GM21786 (cell line): ENCODE results near the gene ADAMTS13.

ENCODE experiments used
- ATAC-seq: cut with Tn5 transposase; IDR thresholded peaks from one replicate; pipeline ENCODE4 v1.9.1; 2021; ENCODE audit not compliant: unreplicated experiment

The ADAMTS13 gene

DNA sequence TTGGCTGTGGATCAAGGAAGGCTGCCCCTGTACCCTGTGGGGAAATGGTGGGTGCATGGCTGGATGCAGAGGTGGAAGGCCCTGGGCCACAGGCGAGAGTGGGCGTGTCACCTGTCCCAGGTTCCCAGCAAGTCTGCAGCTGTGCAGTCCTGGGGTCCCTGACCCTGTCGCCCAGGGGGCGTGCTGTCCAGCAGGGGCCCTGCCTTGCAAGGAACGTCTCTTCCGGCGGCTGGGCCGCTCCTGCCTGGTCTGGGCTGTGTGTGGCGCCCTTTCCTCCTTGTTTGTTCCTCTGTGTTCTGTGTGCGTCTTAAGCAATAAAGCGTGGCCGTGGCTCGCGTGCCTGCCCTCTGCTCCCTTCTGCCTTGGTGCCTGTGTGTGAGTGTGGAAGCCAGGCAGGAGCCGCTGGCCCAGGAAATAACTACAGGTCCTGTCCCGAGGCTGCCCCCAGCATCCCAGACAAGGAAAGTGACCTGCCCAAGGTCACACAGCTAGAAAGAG, 48.3 kb downstream of the ADAMTS13 start:
- no peak for ATAC-seq

DNA sequence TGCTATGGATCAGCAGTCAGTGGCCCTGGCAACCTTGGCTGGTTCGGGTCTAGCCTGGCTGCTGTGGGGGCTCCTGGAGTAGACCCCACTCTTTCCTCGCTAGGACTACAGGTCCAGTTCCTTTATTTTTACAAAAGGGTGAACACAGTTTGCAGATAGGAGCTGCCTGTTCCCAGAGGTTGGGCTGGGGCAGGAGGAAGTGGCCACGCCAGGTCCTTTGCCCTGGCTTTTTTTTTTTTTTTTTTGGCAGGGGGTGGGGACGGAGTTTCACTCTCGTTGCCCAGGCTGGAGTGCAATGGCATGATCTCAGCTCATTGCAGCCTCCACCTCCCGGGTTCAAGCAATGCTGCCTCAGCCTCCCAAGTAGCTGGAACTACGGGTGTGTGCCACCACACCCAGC, 48.8 kb downstream of the ADAMTS13 start:
- ATAC-seq, result no peak

DNA sequence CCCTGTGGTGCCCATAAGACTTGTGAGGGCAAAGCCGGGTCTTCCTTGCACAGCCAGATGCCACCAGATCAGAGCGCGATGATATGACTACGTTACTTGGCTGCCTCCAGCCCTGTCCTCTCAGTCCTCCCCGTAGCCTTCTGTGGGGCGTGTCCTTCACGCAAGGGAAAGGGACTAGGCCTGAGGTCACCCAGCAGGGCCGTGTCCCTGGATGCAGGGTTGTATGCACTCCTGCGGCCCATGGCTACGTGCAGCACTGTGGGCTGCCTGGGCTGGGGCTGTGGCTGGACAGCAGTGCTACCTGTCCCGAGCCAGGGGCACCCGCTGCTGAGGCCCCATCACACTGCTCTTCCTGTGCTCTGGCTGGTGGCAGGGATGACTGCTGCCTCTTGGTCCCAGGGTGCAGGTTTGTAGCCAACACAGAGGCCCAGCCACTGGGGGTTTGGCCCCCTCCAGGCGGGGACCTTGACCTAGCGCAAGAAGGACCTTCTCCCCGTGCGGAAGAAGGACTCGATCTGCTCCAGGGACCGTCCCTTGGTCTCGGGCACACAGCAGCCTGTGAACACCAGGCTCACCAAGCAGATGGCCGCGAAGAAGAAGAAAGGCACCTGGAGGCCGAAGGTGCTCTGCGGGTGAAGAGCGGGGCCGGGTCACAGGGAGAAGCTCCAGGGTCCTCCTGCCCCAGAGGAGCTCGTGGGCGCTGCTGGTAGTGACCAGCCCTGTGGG, 49.5 kb downstream of the ADAMTS13 start:
- ATAC-seq, result no peak

DNA sequence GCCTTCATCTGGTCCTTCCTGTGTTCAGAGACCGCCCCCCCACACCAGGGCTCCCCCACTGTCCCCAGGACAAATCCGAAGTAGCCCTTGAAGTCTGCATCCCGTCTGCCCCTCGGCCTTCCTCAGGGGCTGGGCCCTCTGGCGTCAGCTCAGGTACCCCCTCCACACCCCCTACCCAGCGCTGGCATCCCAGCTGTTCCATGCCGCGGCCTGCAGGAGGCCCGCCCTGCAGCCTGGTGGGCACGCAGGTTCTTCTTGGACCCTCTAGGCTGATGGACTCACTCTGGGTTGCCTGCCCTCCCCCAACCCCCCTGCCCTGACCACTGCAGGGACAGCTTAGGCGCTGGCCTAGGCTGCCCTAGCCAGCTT, 50.1 kb downstream of the ADAMTS13 start:
- ATAC-seq, result no peak

DNA sequence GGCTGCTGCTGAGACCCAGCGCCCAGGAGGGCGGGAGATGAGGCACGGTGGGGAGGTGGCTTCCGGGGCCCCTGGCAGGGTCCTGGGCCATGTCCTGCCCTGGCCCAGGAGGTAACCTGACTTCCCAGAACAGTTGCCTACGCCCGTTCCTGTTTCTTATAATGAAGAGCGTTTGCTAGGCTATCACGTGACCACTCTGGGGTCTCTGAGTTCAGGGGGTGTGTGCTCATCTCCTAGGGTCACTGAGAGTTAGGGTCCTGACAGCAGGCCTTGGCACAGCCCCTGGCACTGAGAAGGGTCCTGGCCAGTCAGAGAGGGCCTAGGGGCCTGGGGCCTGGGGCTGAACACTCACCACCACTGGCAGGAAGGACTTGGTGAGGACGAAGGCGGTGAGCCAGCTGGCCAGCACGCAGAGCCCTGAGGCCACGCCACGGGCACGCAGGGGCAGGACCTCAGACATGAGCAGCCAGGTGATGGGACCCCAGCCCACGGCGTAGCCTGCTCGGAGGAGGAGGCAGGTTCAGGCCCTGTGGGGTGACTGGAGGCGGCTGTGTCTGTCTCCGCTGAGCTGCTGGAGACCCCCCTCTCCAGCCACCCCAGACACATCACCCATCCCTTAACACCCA, 50.7 kb downstream of the ADAMTS13 start:
- ATAC-seq, result no peak

DNA sequence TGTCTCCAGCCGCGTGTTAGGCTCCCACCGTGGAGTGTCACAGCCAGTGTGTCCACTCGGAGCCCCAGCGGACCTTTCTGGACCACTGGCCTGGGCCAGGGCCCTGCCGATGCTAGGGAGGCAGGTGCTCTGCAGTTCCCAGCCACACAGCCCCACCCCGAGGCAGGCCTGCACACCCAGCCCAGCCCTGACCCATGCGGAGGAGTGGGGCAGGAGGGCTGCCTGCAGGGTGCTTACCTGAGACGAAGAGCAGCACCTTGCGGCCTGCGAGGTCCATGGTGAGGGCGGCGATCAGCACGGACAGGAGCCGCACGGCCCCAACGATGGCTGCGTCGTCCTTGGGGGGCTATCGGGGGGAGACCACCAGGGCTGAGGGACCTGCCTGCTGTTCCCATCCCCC, 51.6 kb downstream of the ADAMTS13 start:
- no peak for ATAC-seq

DNA sequence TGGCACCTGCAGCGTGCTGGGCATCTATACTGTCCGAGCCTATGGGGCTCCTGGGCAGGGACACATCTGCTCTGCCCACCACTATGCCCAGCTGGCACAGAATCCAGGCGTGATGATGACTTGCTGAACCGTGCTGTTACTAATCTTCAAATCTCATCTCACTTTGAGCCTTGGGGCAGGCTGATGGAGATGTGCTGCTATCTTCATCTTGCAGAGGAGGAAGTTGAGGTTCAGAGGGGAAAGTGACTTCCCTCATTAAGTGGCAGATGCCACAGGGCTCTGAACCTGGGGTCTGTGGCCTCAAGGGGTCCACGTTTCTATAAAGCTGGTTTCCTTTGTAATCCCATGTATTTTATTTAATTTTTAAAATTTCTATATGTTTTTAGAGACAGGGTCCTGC, 52.0 kb downstream of the ADAMTS13 start:
- no peak for ATAC-seq

DNA sequence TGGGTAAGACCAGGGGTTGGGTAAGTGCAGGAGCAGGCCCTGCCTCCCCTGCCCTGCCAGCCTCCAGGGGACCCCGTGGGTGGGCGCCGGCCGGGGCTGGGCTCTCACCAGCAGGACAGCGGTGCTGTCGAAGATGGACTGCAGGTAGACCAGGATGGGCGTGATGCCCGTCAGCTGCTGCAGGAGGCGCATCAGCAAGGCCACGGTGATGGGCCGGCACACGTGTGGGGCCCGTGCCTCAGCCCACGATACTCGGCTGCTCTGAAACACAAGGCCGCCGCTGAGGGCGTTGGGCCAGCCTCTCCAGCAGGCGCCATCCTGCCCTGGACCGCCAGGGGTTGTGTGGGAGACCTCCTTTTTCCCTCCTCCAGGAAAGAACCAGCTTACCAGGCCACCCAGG, 52.7 kb downstream of the ADAMTS13 start:
- no peak for ATAC-seq

DNA sequence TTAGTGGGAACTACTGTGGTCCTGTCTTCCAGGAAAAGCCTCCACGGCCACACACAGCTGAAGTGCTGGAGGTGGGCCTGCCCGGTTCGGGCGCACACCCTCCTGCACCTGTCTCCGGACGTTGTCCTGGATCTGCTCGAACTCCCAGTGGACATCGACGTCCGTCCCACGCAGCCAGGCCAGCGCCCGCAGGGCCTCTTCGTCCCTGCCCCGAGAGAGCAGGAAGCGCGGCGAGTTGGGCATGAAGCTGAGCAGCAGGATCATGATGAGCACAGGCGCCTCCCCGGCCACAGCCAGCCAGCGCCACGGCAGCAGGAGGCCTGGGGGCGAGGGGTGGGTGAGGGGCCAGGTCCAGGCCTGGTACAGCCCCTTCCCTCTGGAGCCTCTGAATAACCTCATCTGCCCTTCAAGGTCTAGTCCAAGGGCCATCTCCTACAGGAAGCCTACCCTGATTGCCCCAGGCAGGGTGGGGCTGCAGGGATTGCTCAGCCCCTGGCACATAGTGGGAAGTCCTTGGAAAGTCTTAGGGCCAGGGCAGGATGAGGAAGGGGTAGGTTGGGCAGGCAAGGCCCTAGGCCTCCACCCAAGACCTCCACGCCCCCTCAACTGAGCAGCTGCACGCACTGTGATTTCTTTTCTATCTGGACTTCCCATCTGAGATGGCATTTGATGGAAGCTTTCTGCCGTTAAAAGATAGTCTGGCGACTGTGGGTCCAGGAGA, 53.3 kb downstream of the ADAMTS13 start:
- no peak for ATAC-seq

DNA sequence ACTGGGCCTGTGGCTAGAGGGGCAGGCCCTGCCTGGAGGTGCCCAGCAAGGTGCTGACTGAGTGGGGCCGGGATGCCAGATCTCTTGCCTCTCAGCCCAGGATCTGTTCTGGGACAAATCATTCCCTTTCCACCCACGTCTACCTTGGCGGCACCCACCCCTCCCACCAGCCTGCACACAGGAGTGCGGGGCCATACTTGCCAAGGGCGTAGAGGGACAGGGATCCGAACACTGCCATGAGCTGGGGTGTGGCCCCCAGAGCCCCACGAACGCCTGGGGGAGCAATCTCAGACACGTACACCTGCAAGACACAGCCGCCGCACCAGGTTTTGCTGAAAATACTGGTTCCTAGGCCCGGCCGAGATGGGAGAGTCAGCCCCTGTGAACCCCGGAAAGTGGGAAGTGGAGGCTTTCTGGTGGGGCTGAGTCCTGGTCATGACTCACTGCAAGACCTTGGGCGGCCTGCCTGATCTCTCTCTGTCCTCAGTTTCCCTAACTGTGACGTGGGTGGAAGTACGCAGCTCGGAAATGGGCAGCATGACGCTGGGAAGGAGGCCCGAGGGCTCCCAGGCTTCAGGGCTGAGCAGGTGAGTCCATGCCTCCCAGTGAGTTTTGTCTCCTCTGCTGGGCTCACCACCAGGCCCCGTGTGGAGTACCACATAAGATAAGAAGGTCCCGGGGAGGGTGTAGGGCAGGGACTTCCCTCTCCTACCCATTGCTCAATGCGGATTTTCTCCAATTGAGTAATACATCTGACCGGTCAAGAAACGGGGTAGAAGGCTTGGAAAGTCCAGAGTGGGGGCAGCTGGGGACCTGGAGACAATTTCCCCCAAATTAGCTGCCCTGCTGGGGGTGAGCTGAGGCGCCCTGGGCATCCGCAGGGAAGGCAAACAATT, 54.1 kb downstream of the ADAMTS13 start:
- no peak for ATAC-seq

DNA sequence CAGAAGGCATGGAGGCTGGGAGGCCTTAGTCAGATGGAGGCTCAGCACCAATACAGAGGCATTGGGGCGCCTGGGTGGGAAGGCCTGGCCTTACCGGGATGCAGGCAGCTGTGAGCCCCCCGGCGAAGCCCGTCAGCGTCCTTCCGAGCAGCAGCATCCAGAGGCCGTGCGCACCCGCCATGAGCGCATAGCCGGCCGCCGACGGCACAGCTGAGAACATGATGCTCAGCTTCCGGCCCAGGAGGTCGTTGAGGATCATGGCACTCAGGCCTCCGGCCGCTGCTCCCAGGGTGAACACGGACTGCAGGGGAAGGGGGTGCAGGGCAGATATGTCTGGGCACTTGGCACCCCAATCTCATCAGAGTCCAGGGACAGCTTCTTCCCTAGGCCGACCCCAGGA, 54.8 kb downstream of the ADAMTS13 start:
- no peak for ATAC-seq

DNA sequence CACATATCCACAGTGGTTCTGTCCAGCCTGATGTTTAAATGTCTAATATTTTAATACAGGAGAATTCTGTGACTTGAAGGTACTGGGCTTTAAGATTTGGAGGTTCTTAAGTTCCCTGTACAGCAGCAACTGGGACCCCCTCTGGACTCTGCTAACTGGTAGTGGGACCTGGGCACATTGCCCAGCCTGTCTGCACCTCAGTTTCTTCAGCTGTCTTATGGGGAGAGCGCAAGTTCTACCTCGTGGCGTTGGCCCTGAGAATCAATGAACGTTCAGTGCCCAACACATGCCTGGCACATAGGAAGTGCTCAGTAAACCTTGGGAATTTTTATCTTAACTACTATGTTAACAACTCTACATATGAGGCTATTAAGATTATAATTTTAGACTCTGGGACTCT, 55.3 kb downstream of the ADAMTS13 start:
- no peak for ATAC-seq

DNA sequence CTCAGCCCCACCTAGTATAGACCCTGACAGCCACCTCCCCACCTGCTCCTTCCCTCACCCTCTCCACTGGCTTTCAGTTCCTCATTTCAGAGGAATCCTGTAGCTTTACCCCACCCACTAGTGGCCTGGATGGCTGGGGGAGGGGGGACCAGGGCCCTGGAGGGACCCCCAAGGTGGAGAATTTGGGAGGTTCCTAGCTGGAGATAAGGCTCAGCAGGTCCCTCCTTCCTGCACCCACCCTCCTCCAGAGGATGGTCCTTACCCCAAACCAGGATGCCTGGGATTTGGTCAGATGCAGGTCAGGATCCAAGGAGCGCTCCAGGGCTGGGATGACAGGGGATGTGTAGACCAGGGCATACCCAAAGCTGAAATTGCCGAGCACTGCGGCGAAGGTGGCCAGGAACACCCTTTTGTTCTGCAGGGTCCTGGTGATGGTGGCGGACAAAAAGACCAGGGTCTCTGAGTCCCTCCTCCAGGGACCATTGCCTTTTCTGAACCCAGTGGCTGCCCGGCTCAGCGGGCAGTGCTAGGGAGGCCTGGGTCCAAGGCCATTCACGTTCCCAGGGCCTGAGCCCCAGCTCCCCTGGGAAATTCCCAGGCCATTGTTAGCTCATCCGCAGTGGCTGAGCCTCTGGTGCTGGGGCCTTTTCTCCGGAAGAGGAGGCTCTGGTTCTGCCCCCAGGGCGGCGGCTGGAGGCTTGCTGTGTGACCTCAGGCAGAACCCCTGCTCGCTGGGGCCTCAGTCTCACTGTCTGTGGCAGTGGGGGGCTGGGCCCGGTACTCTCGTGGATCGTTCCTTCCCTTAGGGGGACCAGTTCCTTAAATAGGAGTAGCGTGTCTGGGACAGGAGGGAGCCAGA, 56.1 kb downstream of the ADAMTS13 start:
- ATAC-seq, result peak; percentile 32

DNA sequence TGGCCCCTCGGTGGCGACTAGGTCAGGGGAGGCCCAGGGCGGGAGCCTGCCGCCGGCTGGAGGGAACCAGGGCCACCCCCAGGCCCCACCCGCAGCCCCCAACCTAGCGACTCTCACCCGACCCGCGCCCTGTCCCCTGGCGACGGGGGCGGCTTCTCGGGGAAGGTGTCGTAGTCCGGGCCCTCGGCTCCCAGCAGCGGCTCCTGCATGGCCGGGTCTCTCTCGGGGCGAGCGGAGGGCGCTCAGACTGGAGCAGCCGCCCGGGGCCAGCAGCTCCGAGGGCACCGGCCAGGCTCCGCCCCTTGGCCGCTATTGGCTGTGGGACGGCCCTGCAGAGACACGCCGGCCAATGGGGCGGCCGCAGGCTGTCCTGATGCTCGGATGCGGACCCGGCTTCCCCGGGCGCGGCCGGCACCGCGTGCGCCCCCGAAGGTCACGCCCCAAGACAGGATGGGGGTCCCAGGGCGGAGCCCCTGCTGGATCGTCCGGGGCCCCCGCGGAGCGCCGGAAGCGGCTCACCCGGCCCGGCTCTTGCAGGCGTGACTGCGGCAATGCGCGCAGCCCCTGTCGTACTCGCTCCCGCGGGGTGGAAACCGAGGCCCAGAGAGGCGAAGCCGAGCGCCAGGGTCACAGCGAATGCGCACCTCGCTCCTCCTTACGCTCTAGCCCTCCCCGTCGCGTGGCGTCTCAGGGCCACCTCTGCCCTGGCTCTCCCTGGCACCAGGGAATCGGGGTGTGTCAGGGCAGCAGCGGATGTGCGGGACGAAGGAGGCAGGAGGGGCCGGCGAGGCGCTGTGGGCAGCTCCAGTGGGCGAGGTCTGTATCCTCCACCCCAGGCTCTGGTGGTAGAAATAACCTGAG, 56.9 kb downstream of the ADAMTS13 start, which contains the start of gene SLC2A6:
Gene SLC2A6 (minus strand): TSS at position 249 of the 861 bp plus-strand sequence. CDS start 40 bp downstream, at position 209.
- peak; percentile 82 for ATAC-seq

DNA sequence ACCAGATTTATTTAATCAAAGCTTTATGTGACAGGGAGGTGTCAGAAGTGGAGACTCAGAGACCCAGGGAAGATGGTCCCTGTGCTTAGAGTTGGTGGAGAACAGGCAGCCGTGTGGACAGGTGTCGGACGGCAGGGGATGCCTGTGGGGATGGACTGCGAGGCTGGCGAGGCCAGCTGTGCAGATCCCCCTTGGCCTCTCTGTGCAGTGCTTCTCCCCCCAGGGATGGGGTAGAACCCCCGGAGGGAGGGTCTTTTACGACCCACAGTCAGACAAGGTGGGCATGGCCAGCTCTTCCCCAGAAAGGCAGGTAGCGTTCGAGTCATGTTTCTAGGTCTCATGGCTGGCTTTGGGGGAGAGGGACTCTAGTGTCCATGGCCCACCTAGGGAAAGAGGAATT, 61.4 kb downstream of the ADAMTS13 start:
- ATAC-seq, result no peak

DNA sequence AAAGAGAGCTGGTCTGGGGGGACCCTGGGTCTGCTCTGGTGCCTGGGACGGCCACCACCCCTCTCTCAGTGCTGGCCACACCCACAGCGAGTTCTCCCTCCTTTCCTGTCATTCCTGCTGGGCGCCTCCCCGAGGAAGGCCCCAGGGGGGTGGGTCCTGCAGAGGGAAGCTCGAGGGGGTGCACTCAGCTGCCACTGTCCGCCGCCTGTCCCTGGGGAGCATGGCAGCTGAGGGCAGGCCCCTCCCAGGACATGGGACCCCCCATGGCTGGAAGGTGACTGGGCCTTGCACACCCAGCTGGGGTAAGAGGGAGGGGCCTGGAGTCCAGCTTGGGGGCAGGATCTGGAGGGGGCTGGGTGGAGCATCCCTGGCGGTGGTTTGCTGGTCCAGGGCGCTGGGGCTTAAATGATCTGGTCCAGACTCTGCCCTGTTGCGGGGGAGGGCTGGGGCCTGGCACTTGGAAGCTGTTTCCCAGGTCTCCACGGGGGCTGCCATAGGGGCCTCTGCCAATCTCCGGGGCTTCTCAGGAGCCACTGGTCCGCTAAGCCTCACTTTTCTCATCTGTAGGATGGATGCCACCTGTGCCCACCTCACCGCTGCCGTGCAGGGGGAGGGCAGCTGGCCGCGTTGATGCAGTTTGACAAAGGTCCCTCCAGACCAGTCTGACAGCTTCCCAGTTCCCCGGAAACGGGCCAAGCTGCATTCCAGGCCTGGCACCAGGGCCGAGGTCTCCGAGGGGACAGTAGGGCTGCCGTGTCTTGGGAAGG, 62.7 kb downstream of the ADAMTS13 start:
- ATAC-seq, result no peak

DNA sequence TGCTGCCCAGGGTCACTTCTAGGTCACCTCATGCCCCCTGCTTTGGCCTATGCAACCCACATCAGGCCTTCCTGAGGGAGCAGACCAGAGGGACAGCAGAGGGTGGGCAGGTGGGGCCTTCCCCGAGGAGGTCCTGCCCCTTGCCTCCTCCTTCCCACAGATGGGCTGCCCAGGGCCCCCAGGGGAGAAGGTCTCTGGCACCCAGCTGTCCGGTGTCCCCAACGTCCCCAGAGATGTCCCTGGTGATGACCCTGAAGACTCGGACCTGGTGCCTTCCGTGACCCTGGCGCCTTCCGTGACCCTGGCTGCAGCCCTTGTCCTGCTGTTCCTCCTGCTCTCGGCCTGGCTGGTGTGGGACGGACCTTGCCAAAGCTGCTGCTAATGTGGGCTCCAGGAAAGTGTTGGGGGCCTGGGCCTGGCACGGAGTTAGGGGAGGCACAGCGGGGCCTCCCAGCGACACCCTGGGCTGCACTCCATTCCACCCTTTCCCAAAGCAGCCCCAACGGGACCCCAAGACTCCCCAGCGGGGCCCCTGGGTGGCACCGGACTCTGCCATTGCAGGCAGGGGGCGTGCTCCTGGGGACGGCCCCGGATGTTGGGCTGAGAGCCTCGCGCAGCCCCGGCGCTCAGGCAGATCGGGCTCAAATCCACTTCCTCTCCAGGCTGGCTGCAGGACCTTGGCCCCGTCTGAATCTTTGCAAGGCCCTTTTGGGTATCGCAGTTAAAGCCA, 63.5 kb downstream of the ADAMTS13 start:
- ATAC-seq, result no peak

DNA sequence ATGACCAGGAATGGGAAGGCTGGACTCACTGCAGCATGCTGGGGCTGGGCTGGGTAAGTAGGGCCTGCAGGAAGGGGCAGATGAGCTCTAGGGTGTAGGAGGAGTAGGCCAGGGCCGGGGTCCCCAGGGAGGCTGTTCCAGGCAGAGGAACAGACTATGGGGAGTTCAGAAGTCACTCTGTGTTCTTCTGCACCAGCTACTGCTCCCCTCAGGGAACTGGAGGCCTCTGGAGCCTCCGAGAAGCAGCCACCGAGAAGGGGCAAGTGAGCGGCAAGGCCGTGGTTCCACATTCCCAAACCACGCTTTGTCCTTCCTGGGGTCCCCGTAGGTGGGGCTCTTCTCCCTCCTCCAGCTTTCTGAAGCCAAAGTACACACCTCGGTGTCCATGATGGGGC, 65.2 kb downstream of the ADAMTS13 start:
- no peak for ATAC-seq
